Tibial nerve (tissue), 3 donors: ENCODE results near the gene TMEFF2.

Source experiments
- POLR2A ChIP-seq, 2 donors: fragments of 450-650 bp; IDR thresholded peaks; one replicate each; pipeline ENCODE4 v1.6.1; 2017; ENCODE audit warnings: antibody characterized with exemption in 2 of 2, mild to moderate bottlenecking in 2 of 2, moderate library complexity in 2 of 2
- TF ChIP-seq, protein P1 (sequence below), 5 experiments: fragments of 200-600 bp in 3 of 5; fragments of 450-650 bp in 2 of 5; sonication (generic) in 3 of 5; IDR thresholded peaks; one replicate each; pipeline ENCODE4 v1.5.1; 2016 to 2019; ENCODE audit warnings: antibody characterized with exemption in 5 of 5, mild to moderate bottlenecking in 3 of 5, moderate library complexity in 2 of 5

DNA sequence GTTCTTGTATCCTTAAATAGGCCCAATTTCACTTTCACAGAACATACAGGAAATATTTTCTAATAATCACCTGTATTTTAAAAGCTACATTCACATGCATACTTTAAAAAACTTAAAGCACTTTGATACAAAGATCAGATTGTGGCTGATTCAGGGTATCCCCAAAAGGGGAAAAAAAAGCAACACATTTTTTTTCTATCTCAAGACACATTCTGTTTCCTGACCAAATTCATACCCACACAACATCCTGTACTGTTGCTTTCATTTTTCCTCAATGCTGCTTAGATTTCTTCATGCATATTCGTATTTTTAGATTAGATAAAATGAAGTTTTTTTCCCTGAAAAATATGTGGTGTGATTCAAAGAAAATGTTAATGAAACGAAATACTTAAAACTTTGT lies 122.5 kb downstream of the TMEFF2 start:
- TF ChIP-seq, protein P1, sequence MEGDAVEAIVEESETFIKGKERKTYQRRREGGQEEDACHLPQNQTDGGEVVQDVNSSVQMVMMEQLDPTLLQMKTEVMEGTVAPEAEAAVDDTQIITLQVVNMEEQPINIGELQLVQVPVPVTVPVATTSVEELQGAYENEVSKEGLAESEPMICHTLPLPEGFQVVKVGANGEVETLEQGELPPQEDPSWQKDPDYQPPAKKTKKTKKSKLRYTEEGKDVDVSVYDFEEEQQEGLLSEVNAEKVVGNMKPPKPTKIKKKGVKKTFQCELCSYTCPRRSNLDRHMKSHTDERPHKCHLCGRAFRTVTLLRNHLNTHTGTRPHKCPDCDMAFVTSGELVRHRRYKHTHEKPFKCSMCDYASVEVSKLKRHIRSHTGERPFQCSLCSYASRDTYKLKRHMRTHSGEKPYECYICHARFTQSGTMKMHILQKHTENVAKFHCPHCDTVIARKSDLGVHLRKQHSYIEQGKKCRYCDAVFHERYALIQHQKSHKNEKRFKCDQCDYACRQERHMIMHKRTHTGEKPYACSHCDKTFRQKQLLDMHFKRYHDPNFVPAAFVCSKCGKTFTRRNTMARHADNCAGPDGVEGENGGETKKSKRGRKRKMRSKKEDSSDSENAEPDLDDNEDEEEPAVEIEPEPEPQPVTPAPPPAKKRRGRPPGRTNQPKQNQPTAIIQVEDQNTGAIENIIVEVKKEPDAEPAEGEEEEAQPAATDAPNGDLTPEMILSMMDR (IDR thresholded peaks at IDR 0.05) = no peak
- TF ChIP-seq POLR2A (IDR thresholded peaks at IDR 0.05) = no peak
